ENCODE data around the gene AP3S2. TPM values are rescaled to one million over a fixed set of nuclear protein-coding genes. Genes with fewer than 3 reads are reported as not detected.
"Not testable (repeated sequence)": the region's sequence is repeated elsewhere in the genome, so short reads cannot be mapped to it uniquely, and the experiment has no call there.

AP3S2 gene
- total RNA-seq, 2 experiments from 2014 or later, result 17.2 to 23.5 TPM

DNA sequence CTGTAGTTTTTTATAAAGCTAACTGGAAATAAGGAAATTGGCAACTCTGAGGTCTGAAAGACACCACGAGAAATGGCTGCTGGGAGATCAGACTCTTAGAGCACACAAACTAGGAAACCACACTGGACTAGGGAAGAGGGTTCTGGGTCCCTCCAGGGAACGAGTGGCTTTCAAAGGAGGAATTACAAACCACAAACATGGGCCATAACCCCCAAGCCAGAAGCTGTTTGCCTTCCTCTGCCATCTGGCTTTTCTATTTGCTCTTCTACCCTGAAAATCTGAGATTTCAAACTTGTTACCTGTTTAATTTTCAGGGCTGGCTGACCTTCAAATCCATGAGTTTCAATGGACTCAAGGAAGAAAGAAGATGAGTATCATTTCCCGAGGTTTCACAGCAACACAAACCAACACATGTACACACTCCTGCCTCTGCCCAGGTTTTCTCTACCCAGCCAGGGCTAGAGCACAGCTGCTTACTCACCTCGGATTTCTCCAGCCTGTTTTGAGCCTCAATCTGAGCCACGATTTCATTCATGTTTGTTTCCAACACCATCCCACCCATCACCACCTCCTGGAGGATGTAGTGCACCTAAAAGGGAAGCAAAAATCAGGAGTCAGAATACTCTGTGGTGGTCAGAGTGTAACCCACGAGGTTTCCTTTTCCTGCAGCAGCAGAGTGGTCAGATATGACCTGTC is 56.5 kb downstream of the AP3S2 start:
- H3K4me1 Mint-ChIP-seq (ENCODE audit: low read depth), result peaks cover 8% of the 10 kb centered on the region
- no peak for DNase-seq
- no peak overlapping the region for H3K4me3 Mint-ChIP-seq
- H3K9me3 Mint-ChIP-seq, result no peaks in the 10 kb centered on the region
- H3K27me3 Mint-ChIP-seq, result no peaks in the 10 kb centered on the region
- ChIA-PET POLR2A (no interaction called here), CTCF (interaction anchor here (0.6 to 2.8 kb wide), 3 partner anchors 38 to 97 kb away, joined by 3 to 12 read pairs (median 5); no protein-coding TSS in a partner anchor)
- H3K36me3 Mint-ChIP-seq, result peaks cover 21% of the 10 kb centered on the region
- H3K27ac Mint-ChIP-seq, result no peak overlapping the region
- intact Hi-C loops (cut with micrococcal nuclease), result no loop called here

- H3K36me3 Mint-ChIP-seq, result peaks cover 21% of the 10 kb centered on the region
- peaks cover 3% of the 10 kb centered on the region for H3K4me1 Mint-ChIP-seq (ENCODE audit: low read depth)
- ChIA-PET CTCF (interaction anchor here (0.6 to 2.8 kb wide), 3 partner anchors 38 to 96 kb away, joined by 3 to 12 read pairs (median 3); no protein-coding TSS in a partner anchor), POLR2A (no interaction called here)
- intact Hi-C loops (cut with micrococcal nuclease), result no loop called here
- H3K27ac Mint-ChIP-seq, result no peak overlapping the region
- no peak overlapping the region for H3K4me3 Mint-ChIP-seq
- DNase-seq, result no peak
- H3K27me3 Mint-ChIP-seq, result no peaks in the 10 kb centered on the region
- H3K9me3 Mint-ChIP-seq, result no peaks in the 10 kb centered on the region
Observed at GRCh38 chr15:89836267-89837133, 57.3 kb downstream of the AP3S2 start.

DNA sequence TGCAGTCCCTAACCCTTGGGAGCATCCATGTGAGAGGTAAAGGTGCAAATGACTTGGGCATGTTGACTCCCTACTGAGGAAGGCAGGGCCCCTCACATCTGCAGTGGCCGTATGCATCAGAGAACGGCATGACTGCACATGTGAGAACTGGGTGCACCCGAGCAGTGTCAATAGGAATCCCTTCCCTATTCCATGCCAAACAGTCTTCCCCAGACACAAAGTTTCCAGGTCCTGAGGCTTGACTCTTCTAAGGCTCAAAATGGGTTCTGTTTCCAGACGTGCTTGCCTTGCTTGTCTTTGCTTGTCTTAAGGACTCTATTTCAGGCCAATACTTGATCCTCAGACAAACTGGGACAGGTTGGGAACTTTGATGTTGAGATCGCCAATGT is 58.6 kb downstream of the AP3S2 start:
- H3K27me3 Mint-ChIP-seq, result no peaks in the 10 kb centered on the region
- intact Hi-C loops (cut with micrococcal nuclease), result no loop called here
- H3K36me3 Mint-ChIP-seq, result peaks cover 21% of the 10 kb centered on the region

DNA sequence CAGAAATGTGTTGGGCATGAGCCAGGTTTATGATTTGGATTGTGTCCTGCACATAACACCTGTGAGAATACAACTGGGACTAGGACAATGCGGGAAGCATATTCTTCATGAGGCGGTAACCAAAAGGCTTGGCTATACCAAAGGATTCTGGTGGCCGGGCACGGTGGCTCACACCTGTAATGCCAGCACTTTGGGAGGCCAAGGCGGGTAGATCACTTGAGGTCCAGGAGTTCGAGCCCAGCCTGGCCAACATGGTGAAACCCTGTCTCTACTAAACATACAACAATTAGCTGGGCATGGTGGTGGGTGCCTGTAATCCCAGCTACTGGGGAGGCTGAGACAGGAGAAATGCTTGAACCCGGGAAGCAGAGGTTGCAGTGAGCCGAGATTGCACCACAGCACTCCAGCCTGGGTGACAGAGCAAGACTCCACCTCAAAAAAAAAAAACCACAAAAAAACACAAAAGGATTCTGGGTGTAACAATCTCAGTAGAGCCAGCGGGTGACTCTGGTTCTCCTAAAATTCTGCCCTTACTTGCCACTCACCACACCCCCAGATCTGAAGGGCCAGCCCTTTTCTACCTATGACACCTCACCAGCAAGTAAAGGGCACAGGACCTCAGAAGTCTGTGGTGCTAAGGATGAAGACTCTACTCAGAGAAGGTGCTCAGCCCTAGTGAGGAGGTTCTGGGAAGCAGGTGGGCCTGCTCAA is 59.2 kb downstream of the AP3S2 start:
- intact Hi-C loops (cut with micrococcal nuclease); H3K27ac Mint-ChIP-seq; H3K9me3 Mint-ChIP-seq; POLR2A ChIA-PET; H3K4me3 Mint-ChIP-seq; H3K4me1 Mint-ChIP-seq (ENCODE audit: low read depth); DNase-seq; CTCF ChIA-PET; H3K27me3 Mint-ChIP-seq: not testable (repeated sequence)
- H3K36me3 Mint-ChIP-seq, result peaks cover 19% of the 10 kb centered on the region

More for the DNA sequence above, 58.6 kb downstream of the AP3S2 start:
- no peak overlapping the region for H3K4me3 Mint-ChIP-seq
- peaks cover 3% of the 10 kb centered on the region for H3K4me1 Mint-ChIP-seq (ENCODE audit: low read depth)
- no peak for DNase-seq
- H3K9me3 Mint-ChIP-seq, result no peaks in the 10 kb centered on the region
- ChIA-PET POLR2A (no interaction called here), CTCF (no interaction called here)
- H3K27ac Mint-ChIP-seq, result no peak overlapping the region

DNA sequence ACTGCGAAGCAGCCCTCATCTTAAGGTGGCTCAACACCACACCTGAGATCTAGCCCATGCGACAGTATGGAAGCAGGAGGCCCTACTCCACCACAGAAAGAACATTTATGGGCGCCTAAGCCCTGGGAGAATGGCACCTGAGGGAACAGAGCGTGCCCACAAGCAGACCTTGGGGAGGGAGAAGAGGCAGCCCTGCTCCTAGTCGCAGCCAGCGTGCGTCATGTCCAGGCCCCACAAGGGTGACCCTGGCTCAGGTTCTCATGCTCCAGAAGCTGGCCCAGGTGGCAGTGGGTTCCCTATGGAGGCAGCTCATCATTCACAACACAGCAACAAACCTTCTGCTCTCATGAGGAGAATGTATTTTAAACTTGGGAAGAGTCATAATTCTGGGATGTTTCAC is 59.8 kb downstream of the AP3S2 start:
- POLR2A ChIA-PET, result no interaction called here
- Mint-ChIP-seq H3K27me3 (no peaks in the 10 kb centered on the region), H3K4me3 (no peak overlapping the region), H3K36me3 (peaks cover 19% of the 10 kb centered on the region), H3K4me1 (ENCODE audit: low read depth) (no peaks in the 10 kb centered on the region), H3K9me3 (no peaks in the 10 kb centered on the region), H3K27ac (no peak overlapping the region)
- intact Hi-C loops (cut with micrococcal nuclease), result no loop called here
- DNase-seq, result no peak
- CTCF ChIA-PET, result no interaction called here

GRCh38 chr15:89830639-89831038 is 63.2 kb downstream of the AP3S2 start:
- CTCF ChIA-PET, result no interaction called here
- POLR2A ChIA-PET, result no interaction called here
- no peaks in the 10 kb centered on the region for H3K4me1 Mint-ChIP-seq (ENCODE audit: low read depth)
- no peak overlapping the region for H3K27ac Mint-ChIP-seq
- no peaks in the 10 kb centered on the region for H3K9me3 Mint-ChIP-seq
- no peaks in the 10 kb centered on the region for H3K27me3 Mint-ChIP-seq
- H3K36me3 Mint-ChIP-seq, result peaks cover 16% of the 10 kb centered on the region
- intact Hi-C loops (cut with micrococcal nuclease), result no loop called here
- H3K4me3 Mint-ChIP-seq, result no peak overlapping the region
- DNase-seq, result no peak

GRCh38 chr15:89829616-89830440 is 64.0 kb downstream of the AP3S2 start:
- no peaks in the 10 kb centered on the region for H3K4me1 Mint-ChIP-seq (ENCODE audit: low read depth)
- peaks cover 10% of the 10 kb centered on the region for H3K36me3 Mint-ChIP-seq
- ChIA-PET CTCF (no interaction called here), POLR2A (no interaction called here)
- no peaks in the 10 kb centered on the region for H3K27me3 Mint-ChIP-seq
- no peak for DNase-seq
- no peak overlapping the region for H3K27ac Mint-ChIP-seq
- H3K4me3 Mint-ChIP-seq, result no peak overlapping the region
- H3K9me3 Mint-ChIP-seq, result no peaks in the 10 kb centered on the region
- intact Hi-C loops (cut with micrococcal nuclease), result no loop called here

DNA sequence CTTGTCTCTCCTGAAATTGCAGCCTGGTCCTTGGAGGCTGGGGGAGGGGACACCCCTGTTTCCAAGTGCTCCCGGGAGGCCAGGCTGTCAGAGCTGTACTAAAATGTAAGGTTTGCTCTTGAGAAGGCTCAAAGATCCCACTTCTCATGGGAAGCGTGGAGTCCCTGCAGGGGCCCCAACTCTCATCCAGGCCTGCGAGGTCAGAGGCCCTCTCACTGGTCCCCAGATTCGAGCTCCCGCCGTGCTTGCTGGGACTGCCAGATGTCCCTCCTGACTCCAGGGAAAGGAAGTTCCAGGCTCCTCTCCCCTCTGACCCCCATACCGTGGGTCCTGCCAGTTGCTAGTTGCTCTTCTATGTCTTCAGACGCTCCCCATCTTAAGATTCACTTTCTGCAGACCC is 64.6 kb downstream of the AP3S2 start:
- peaks cover 7% of the 10 kb centered on the region for H3K36me3 Mint-ChIP-seq
- CTCF ChIA-PET, result no interaction called here
- H3K4me1 Mint-ChIP-seq (ENCODE audit: low read depth), result no peaks in the 10 kb centered on the region
- no peak overlapping the region for H3K27ac Mint-ChIP-seq
- POLR2A ChIA-PET, result no interaction called here
- H3K4me3 Mint-ChIP-seq, result no peak overlapping the region
- no peak for DNase-seq
- no peaks in the 10 kb centered on the region for H3K9me3 Mint-ChIP-seq
- intact Hi-C loops (cut with micrococcal nuclease), result no loop called here
- H3K27me3 Mint-ChIP-seq, result peaks cover 1% of the 10 kb centered on the region

- DNase-seq, result no peak
- POLR2A ChIA-PET, result no interaction called here
- no peak overlapping the region for H3K27ac Mint-ChIP-seq
- H3K27me3 Mint-ChIP-seq, result peaks cover 2% of the 10 kb centered on the region
- no peaks in the 10 kb centered on the region for H3K9me3 Mint-ChIP-seq
- H3K4me3 Mint-ChIP-seq, result no peak overlapping the region
- peaks cover 1% of the 10 kb centered on the region for H3K36me3 Mint-ChIP-seq
- CTCF ChIA-PET, result interaction anchor here (1.3 kb wide), 1 partner anchor 46 kb away, joined by 4 read pairs; no protein-coding TSS in a partner anchor
- H3K4me1 Mint-ChIP-seq (ENCODE audit: low read depth), result no peaks in the 10 kb centered on the region
- intact Hi-C loops (cut with micrococcal nuclease), result no loop called here
Observed at GRCh38 chr15:89828281-89829145, 65.3 kb downstream of the AP3S2 start.

- H3K4me3 Mint-ChIP-seq, result no peak overlapping the region
- ChIA-PET POLR2A (no interaction called here), CTCF (interaction anchor here (1.3 kb wide), 1 partner anchor 47 kb away, joined by 4 read pairs; no protein-coding TSS in a partner anchor)
- H3K27ac Mint-ChIP-seq, result no peak overlapping the region
- peaks cover 2% of the 10 kb centered on the region for H3K27me3 Mint-ChIP-seq
- intact Hi-C loops (cut with micrococcal nuclease), result no loop called here
- no peak for DNase-seq
- H3K9me3 Mint-ChIP-seq, result no peaks in the 10 kb centered on the region
- H3K4me1 Mint-ChIP-seq (ENCODE audit: low read depth), result no peaks in the 10 kb centered on the region
- no peaks in the 10 kb centered on the region for H3K36me3 Mint-ChIP-seq
Observed at GRCh38 chr15:89827829-89828228, 66.0 kb downstream of the AP3S2 start.

All from activated CD4-positive, alpha-beta memory T cell treated with anti-CD3 and anti-CD28 coated beads for 36 hours (primary cell).